ENCODE results near the gene DIO1.

GRCh38 chr1:53936430-53936829 lies 42.4 kb downstream of the DIO1 start:
- no peak for TF ChIP-seq TEAD1 (CRISPR knock-in tag; IDR thresholded peaks at IDR 0.05)
- TF ChIP-seq CTCF (IDR thresholded peaks at IDR 0.05), result no peak
- no peak for TF ChIP-seq ATF6 (CRISPR knock-in tag; IDR thresholded peaks at IDR 0.05)
- no peak for TF ChIP-seq SOX15 (CRISPR knock-in tag; IDR thresholded peaks at IDR 0.05)
- TF ChIP-seq ZSCAN18 (CRISPR knock-in tag; IDR thresholded peaks at IDR 0.05), result no peak
- no peak for TF ChIP-seq ETV6 (CRISPR knock-in tag; IDR thresholded peaks at IDR 0.05)
- no peak for TF ChIP-seq ZNF512 (CRISPR knock-in tag; IDR thresholded peaks at IDR 0.05; ENCODE audit: borderline replicate concordance)
- TF ChIP-seq TEAD4 (CRISPR knock-in tag; IDR thresholded peaks at IDR 0.05), result no peak
- TF ChIP-seq TP53 (CRISPR knock-in tag; IDR thresholded peaks at IDR 0.05), result no peak
